SIG-M5 (cell line): ENCODE measurements around the gene ECSIT.

ENCODE experiments used
- DNase-seq: peaks from one replicate; lab custom pipeline; 2025; lab: John Stamatoyannopoulos, UW

Gene ECSIT

GRCh38 chr19:11499890-11500420 lies 29.0 kb downstream of the ECSIT start:
- DNase-seq = no peak

GRCh38 chr19:11499220-11499726 lies 29.7 kb downstream of the ECSIT start:
- no peak for DNase-seq

- DNase-seq = no peak
Measured at GRCh38 chr19:11496391-11497163, 32.4 kb downstream of the ECSIT start.

- DNase-seq = no peak
Measured at GRCh38 chr19:11495885-11496284, 33.0 kb downstream of the ECSIT start.

- no peak for DNase-seq
Measured at GRCh38 chr19:11495481-11495880, 33.5 kb downstream of the ECSIT start.

- no peak for DNase-seq
Measured at GRCh38 chr19:11494634-11495285, 34.2 kb downstream of the ECSIT start.

- DNase-seq = no peak
Measured at GRCh38 chr19:11489378-11489777, 39.6 kb downstream of the ECSIT start.

GRCh38 chr19:11486661-11487503 lies 42.1 kb downstream of the ECSIT start:
- no peak for DNase-seq

GRCh38 chr19:11485245-11485837 lies 43.6 kb downstream of the ECSIT start:
- no peak for DNase-seq

GRCh38 chr19:11483366-11484111 lies 45.4 kb downstream of the ECSIT start:
- DNase-seq = no peak

GRCh38 chr19:11482384-11483050 lies 46.4 kb downstream of the ECSIT start:
- no peak for DNase-seq

GRCh38 chr19:11481534-11482383 lies 47.2 kb downstream of the ECSIT start:
- DNase-seq = peak; percentile 62

- no peak for DNase-seq
Measured at GRCh38 chr19:11480715-11481533, 48.0 kb downstream of the ECSIT start, which contains the start of gene ELAVL3. ELAVL3 (minus strand) TSS chr19:11481046; CDS start chr19:11480608, 438 bp downstream.

GRCh38 chr19:11479898-11480714 lies 48.8 kb downstream of the ECSIT start:
- no peak for DNase-seq

- no peak for DNase-seq
Measured at GRCh38 chr19:11479090-11479897, 49.6 kb downstream of the ECSIT start.

GRCh38 chr19:11478167-11479089 lies 50.5 kb downstream of the ECSIT start:
- DNase-seq = no peak
